HCT116 (cell line): ENCODE measurements around the gene DNAH10.

Source experiments
- CEBPB ChIP-seq: IDR thresholded peaks from 2 replicates; pipeline ENCODE4 v1.6.1; 2012; ENCODE audit warnings: low read depth
- CTCF ChIP-seq, 3 experiments: fragments of 200-600 bp in 1 of 3; sonication (generic) in 1 of 3; IDR thresholded peaks in 2 of 3; conservative IDR thresholded peaks in 1 of 3; 2 replicates each; pipeline ENCODE4 v1.5.1; 2012 to 2017; ENCODE audit warnings: low read depth in 2 of 3, low read length in 2 of 3, antibody characterized with exemption in 1 of 3, borderline replicate concordance in 1 of 3, control low read depth in 1 of 3, mild to moderate bottlenecking in 1 of 3, mixed read lengths in 1 of 3, mixed run types in 1 of 3, moderate library complexity in 1 of 3; ENCODE audit not compliant: insufficient read depth in 1 of 3
- EZH2 ChIP-seq: fragments of 200-600 bp; sonication (generic); IDR thresholded peaks from 2 replicates; pipeline ENCODE4 v1.6.1; 2017; ENCODE audit warnings: antibody characterized with exemption, mixed run types
- EZH2phosphoT487 ChIP-seq: fragments of 200-600 bp; IDR thresholded peaks from 2 replicates; pipeline ENCODE4 v1.6.1; 2018; ENCODE audit warnings: antibody characterized with exemption, borderline replicate concordance
- JUND ChIP-seq: IDR thresholded peaks from 2 replicates; pipeline ENCODE4 v1.6.1; 2012
- MAX ChIP-seq: IDR thresholded peaks from 2 replicates; pipeline ENCODE4 v1.6.1; 2012
- POLR2A ChIP-seq: IDR thresholded peaks from 2 replicates; pipeline ENCODE4 v1.7.0; 2011; ENCODE audit warnings: borderline replicate concordance; ENCODE audit not compliant: insufficient read depth, insufficient read length; ENCODE audit errors: extremely low read depth
- POLR2AphosphoS5 ChIP-seq: IDR thresholded peaks from 2 replicates; pipeline ENCODE4 v1.6.1; 2011; ENCODE audit warnings: mild to moderate bottlenecking, low read depth, low read length, moderate library complexity
- REST ChIP-seq: IDR thresholded peaks from 2 replicates; pipeline ENCODE4 v1.6.1; 2012; ENCODE audit warnings: low read depth
- ZBTB33 ChIP-seq: IDR thresholded peaks from 2 replicates; pipeline ENCODE4 v1.6.1; 2011; ENCODE audit warnings: mild to moderate bottlenecking, low read length, moderate library complexity; ENCODE audit not compliant: insufficient replicate concordance; ENCODE audit errors: extremely low read depth
- ZFX ChIP-seq: fragments of 450-650 bp; IDR thresholded peaks from 2 replicates; pipeline ENCODE4 v1.6.1; 2017

GRCh38 chr12:123908884-123909725 lies 147.0 kb downstream of the DNAH10 start:
- TF ChIP-seq CEBPB (no peak), CTCF (IDR thresholded peaks at IDR 0.05 in 2 of 3, conservative IDR thresholded peaks at IDR 0.05 in 1 of 3; ENCODE audit: borderline replicate concordance in 1 of 3, insufficient read depth in 1 of 3, low read depth in 2 of 3, low read length in 2 of 3) (no peak), REST (no peak), EZH2 (no peak), POLR2A (no peak), POLR2AphosphoS5 (no peak), ZBTB33 (no peak), JUND (no peak), ZFX (no peak), MAX (no peak), EZH2phosphoT487 (no peak)
